ENCODE data around the gene KREMEN1. TPM values are rescaled to one million over a fixed set of nuclear protein-coding genes. Genes with fewer than 3 reads are reported as not detected.

The KREMEN1 gene
- total and polyA plus RNA-seq, 9 of the 15 experiments (the other 6 are each of a cell fraction or from before 2014, with no cell fraction given) = 0.69 to 11.5 (median 4.3) TPM

GRCh38 chr22:29031227-29032011 lies 41.4 kb upstream of the KREMEN1 start (continued):
- TF ChIP-seq BHLHE40 (IDR thresholded peaks at IDR 0.05; ENCODE audit: low read length) (no peak), ZNF780A (CRISPR knock-in tag; IDR thresholded peaks at IDR 0.05) (no peak), SMC3 (conservative IDR thresholded peaks at IDR 0.05; ENCODE audit: insufficient read depth, low read depth, low read length) (no peak), HMGXB4 (CRISPR knock-in tag; IDR thresholded peaks at IDR 0.05) (no peak), CHD1 (IDR thresholded peaks at IDR 0.05; ENCODE audit: low read length) (no peak), TFE3 (CRISPR knock-in tag; IDR thresholded peaks at IDR 0.05) (no peak), MGA (IDR thresholded peaks at IDR 0.05) (peak; percentile 76), EP400 (IDR thresholded peaks at IDR 0.05) (peak; percentile 41), BRF1 (IDR thresholded peaks at IDR 0.05; ENCODE audit: borderline replicate concordance, extremely low read depth, insufficient read length) (no peak), ZNF740 (CRISPR knock-in tag; IDR thresholded peaks at IDR 0.05) (no peak), ZNF740 (tag; IDR thresholded peaks at IDR 0.05) (no peak)
